Naive thymus-derived CD8-positive, alpha-beta T cell (primary cell): ENCODE data around the gene SLC18A2. TPM values are rescaled to one million over a fixed set of nuclear protein-coding genes. Genes with fewer than 3 reads are reported as not detected.

Experiments
- ATAC-seq, 2 donors: fragments of 150-1000 bp; cut with Tn5 transposase in 1 of 2; sonication (Bioruptor Pico), chemical (Tn5 transposase) in 1 of 2; 1 replicate in 1 of 2; 2 replicates in 1 of 2; pipeline ENCODE4 v1.10.0; 2021; ENCODE audit warnings: mild to moderate bottlenecking in 2 of 2, moderate library complexity in 2 of 2
- POLR2A ChIA-PET: fragments of 350-600 bp; sonication (Branson Sonifier 250); formaldehyde crosslinking; loops from one replicate; lab custom pipeline; 2021; ENCODE audit warnings: antibody characterized with exemption; lab: Charles Lee
- DNase-seq, 10 donors: peaks; one replicate each; pipeline versions ENCODE4 v3.0.0 to v3.0.0-alpha.2; 2020 to 2022
- H3K27ac Mint-ChIP-seq, 10 donors: one replicate each; pipeline ENCODE4 v1.8.0; 2020 to 2022; ENCODE audit warnings: mild to moderate bottlenecking in 10 of 10, mixed read lengths in 10 of 10, moderate library complexity in 4 of 10, inconsistent platforms in 1 of 10
- H3K27me3 Mint-ChIP-seq, 5 donors: one replicate each; pipeline ENCODE4 v1.8.0; 2021 to 2022; ENCODE audit warnings: mixed read lengths in 5 of 5
- H3K36me3 Mint-ChIP-seq, 3 donors: one replicate each; pipeline ENCODE4 v1.8.0; 2020 to 2022; ENCODE audit warnings: mixed read lengths in 3 of 3, mild to moderate bottlenecking in 2 of 3, inconsistent platforms in 1 of 3
- H3K4me1 Mint-ChIP-seq, 4 donors: one replicate each; pipeline ENCODE4 v1.8.0; 2021 to 2022; ENCODE audit warnings: mixed read lengths in 4 of 4
- H3K4me3 Mint-ChIP-seq, 10 donors: one replicate each; pipeline ENCODE4 v1.8.0; 2020 to 2022; ENCODE audit warnings: mild to moderate bottlenecking in 10 of 10, mixed read lengths in 10 of 10, moderate library complexity in 6 of 10, inconsistent platforms in 1 of 10
- H3K9me3 Mint-ChIP-seq, 9 donors: one replicate each; pipeline ENCODE4 v1.8.0; 2020 to 2022; ENCODE audit warnings: mixed read lengths in 9 of 9, mild to moderate bottlenecking in 3 of 9, inconsistent platforms in 1 of 9, moderate library complexity in 1 of 9
- polyA plus RNA-seq, 3 donors: library from polyadenylated mRNA; unstranded; fragments of 300-500 nt; fragmentation: Illumina TruSeq; gene quantifications; one replicate each; pipeline ENCODE4 v1.2.3, GENCODE V29; 2021
- total RNA-seq, 8 experiments: library from RNA in 2 of 8; stranded (reverse) in 2 of 8; gene quantifications; one replicate each; pipeline ENCODE4 v1.2.3 and lab custom pipeline; 2021 to 2026

Gene SLC18A2
- total and polyA plus RNA-seq, 5 experiments from 2014 or later, result 0.29 to 16.7 (median 1.5) TPM; not detected in 2

DNA sequence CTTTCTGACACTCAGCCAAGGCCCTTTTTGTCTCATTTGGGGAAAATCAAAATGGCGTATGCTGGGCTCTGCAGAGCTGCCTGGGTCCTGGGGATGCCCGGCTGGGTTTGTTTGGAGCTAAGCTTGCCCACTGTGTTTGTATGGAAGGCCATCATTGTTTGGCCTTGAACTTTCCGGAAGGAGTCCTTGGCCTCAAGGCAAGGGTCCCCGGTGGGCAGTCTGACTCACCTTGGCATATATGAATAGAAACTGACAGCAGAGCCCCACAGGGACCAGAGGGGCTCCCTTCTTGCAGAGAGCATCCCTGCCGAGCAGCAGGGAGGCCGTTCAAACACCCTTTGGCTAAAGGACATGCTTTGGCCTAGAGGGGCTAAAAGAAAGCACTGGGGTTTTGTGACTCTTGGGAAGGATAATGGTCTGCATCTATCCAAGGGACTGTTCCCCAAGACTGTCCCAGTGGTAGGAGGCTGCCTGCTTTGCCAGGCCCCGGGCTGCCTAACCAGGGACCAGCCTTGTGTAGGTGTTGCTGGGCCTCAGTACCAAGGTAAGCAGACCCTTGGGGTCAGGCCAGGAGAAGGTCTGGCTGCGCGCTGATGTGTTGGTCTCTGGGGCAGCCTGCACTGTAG, 15.0 kb downstream of the SLC18A2 start:
- no peak for DNase-seq
- ATAC-seq, result no peak
- H3K27me3 Mint-ChIP-seq, result peaks cover 2 to 29% (median 15%) of the 10 kb centered on the region in 5 donors
- no peak overlapping the region for H3K4me3 Mint-ChIP-seq
- H3K36me3 Mint-ChIP-seq, result peaks cover 0 to 3% (median 0%) of the 10 kb centered on the region in 3 donors
- H3K4me1 Mint-ChIP-seq, result peaks cover 3 to 16% (median 13%) of the 10 kb centered on the region in 4 donors
- H3K9me3 Mint-ChIP-seq, result peaks cover 0 to 1% (median 0%) of the 10 kb centered on the region in 9 donors
- H3K27ac Mint-ChIP-seq, result no peak overlapping the region
- POLR2A ChIA-PET, result no interaction called here

DNA sequence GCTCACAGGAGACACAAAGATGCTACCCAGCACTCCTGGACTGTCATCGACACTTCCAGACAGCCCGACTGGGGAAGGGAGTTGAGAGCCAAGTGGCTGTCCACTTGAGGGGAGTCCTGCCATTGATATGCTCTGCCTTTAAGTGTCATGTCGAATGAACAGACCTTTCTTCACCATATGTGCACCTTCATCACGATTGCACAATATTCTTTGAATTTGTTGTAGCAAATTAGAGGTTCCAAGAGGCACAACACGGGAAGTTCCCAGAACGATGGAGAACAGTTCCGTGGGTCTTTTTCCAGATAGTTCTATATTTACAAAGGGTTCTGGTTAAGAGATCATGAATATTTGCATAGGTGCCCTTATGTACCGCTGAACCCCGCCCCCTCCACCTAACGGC, 16.0 kb downstream of the SLC18A2 start:
- Mint-ChIP-seq H3K27ac (no peak overlapping the region), H3K4me3 (no peak overlapping the region), H3K9me3 (peaks cover 0 to 2% (median 0%) of the 10 kb centered on the region in 9 donors), H3K4me1 (peaks cover 3 to 16% (median 13%) of the 10 kb centered on the region in 4 donors), H3K27me3 (peaks cover 0 to 38% (median 18%) of the 10 kb centered on the region in 5 donors), H3K36me3 (peaks cover 0 to 3% (median 0%) of the 10 kb centered on the region in 3 donors)
- ATAC-seq (no peak), DNase-seq (no peak)
- POLR2A ChIA-PET, result no interaction called here

DNA sequence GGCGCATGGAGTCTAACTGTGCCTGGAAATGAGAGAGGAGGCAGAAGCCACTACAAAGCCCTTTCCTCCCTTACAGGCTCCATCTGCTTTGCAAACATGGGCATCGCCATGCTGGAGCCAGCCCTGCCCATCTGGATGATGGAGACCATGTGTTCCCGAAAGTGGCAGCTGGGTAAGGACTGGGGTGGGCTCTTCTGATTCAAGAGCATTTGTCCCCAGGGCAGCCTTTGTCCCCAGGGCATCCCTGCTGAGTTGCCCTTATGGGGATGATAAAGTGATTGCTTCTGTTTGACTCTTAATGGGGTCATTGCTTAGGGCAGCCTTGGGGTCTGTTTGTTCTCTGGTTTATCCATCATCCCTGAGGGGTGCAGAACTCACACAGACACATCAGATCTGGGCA, 16.8 kb downstream of the SLC18A2 start:
- Mint-ChIP-seq H3K36me3 (peaks cover 0 to 3% (median 0%) of the 10 kb centered on the region in 3 donors), H3K27me3 (peaks cover 2 to 40% (median 18%) of the 10 kb centered on the region in 5 donors), H3K4me3 (no peak overlapping the region), H3K9me3 (peaks cover 0 to 2% (median 0%) of the 10 kb centered on the region in 9 donors), H3K4me1 (peaks cover 3 to 16% (median 13%) of the 10 kb centered on the region in 4 donors), H3K27ac (peak overlapping the region in 1 of 10 donors; percentile 49)
- POLR2A ChIA-PET, result no interaction called here
- DNase-seq (no peak), ATAC-seq (no peak)

DNA sequence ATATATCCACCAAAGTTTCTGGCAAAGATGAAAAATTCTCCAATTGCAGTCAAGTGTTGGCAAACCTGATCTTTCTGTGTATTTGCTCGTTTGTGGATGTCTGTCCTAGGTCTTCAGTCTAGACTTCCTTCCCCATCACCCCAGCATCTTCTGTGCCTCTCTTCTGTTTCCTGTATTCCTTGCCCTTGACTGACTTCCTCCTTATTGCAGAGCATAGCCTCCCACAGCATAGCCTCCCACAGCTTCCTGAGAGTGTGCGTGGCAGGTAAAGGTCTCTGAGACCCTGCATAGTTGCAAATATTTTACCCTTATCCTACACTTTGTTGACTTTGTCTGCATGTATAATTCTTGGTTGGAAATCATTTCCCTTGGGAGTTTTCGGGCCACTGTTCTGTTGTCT, 18.4 kb downstream of the SLC18A2 start:
- no peak overlapping the region for H3K4me3 Mint-ChIP-seq

DNA sequence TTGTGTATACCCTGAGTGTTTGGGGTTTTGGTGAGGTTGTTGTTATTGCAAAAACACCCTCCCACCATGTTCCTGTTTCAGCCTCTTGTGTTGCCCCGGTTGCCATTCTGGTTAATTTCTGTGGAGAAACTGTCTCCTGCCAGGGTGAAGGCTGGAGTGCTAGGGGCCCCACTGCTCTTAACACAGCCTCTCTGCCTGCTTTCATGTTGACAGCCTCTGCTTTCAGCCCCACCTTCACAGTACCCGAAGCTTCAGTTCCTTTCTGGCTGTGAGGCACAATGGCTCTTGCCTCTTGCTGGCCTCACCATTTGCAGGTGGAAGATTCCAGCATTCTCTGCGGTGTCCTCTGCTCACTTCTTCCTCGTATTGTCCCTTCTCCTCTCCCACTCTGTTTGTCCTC, 19.2 kb downstream of the SLC18A2 start:
- Mint-ChIP-seq H3K27me3 (peaks cover 2 to 40% (median 18%) of the 10 kb centered on the region in 5 donors), H3K36me3 (no peaks in the 10 kb centered on the region), H3K9me3 (peaks cover 0 to 2% (median 0%) of the 10 kb centered on the region in 9 donors), H3K4me3 (peak overlapping the region in 2 of 10 donors; percentile 8 to 51), H3K4me1 (peaks cover 3 to 16% (median 13%) of the 10 kb centered on the region in 4 donors), H3K27ac (peak overlapping the region in 3 of 10 donors; percentile 33 to 83 (median 48))
- ATAC-seq, result no peak
- POLR2A ChIA-PET, result no interaction called here
- peak in 1 of 10 donors; percentile 40 for DNase-seq

More for the DNA sequence above, 18.4 kb downstream of the SLC18A2 start:
- POLR2A ChIA-PET, result no interaction called here
- peaks cover 2 to 40% (median 20%) of the 10 kb centered on the region in 5 donors for H3K27me3 Mint-ChIP-seq
- peak overlapping the region in 2 of 10 donors; percentile 25 to 83 for H3K27ac Mint-ChIP-seq
- no peak for DNase-seq
- H3K36me3 Mint-ChIP-seq, result peaks cover 0 to 3% (median 0%) of the 10 kb centered on the region in 3 donors
- peaks cover 0 to 2% (median 0%) of the 10 kb centered on the region in 9 donors for H3K9me3 Mint-ChIP-seq
- H3K4me1 Mint-ChIP-seq, result peaks cover 3 to 16% (median 13%) of the 10 kb centered on the region in 4 donors
- no peak for ATAC-seq

DNA sequence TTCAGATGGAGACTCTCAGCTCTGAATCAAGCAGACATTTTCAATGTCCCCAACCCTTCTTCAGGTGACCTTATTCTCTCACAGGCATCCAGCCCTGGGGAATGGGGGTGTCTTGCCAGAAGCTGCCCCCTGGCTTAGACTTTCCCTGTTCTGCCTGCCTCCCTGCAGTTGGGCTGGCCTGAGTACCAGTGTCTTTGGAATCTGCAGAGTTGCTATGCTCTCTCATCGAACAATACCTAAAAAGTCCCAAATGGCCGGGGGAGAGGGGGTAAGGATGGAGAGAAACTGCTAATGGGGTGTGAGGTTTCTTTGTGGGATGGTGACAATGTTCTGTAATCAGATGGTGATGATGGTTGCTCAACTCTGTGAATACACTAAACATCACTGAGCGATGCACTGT, 20.6 kb downstream of the SLC18A2 start:
- no peak for DNase-seq
- Mint-ChIP-seq H3K4me3 (no peak overlapping the region), H3K4me1 (peaks cover 3 to 16% (median 13%) of the 10 kb centered on the region in 4 donors), H3K36me3 (no peaks in the 10 kb centered on the region), H3K27ac (peak overlapping the region in 1 of 10 donors; percentile 61), H3K9me3 (peaks cover 0 to 2% (median 0%) of the 10 kb centered on the region in 9 donors), H3K27me3 (peaks cover 2 to 40% (median 18%) of the 10 kb centered on the region in 5 donors)
- ATAC-seq, result no peak
- POLR2A ChIA-PET, result no interaction called here

DNA sequence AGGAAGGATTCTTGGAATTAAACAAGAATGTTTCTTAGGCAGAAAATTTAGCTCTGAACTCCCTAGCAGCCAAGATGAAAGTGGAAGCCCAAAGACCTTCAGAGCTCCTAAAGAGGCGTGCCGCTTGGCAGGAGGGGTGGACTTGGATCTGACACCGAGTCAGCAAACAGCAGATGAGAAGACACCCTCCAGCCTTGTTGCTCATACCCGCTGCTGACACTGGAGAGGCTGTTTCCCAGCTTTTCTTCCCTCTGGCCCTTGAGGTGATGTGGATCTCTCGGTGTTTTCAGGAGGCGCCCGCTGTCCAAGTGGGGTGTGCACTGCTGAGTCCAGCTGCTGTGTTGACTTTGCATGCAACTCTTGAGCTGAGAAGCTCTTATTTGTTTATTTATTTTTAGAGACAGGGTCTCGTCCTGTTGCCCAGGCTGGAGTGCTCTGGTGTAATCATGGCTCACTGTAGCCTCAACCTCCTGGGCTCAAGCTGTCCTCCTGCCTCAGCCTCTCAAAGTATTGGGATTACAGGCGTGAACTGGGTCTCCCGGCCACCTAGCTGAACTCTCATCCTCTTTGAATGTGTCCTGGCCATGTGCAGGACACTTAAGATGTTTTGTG, 21.5 kb downstream of the SLC18A2 start:
- H3K27me3 Mint-ChIP-seq, result peaks cover 2 to 40% (median 18%) of the 10 kb centered on the region in 5 donors
- H3K4me1 Mint-ChIP-seq, result peaks cover 3 to 16% (median 13%) of the 10 kb centered on the region in 4 donors
- peaks cover 0 to 2% (median 0%) of the 10 kb centered on the region in 9 donors for H3K9me3 Mint-ChIP-seq
- H3K27ac Mint-ChIP-seq, result peak overlapping the region in 2 of 10 donors; percentile 10 to 88
- H3K36me3 Mint-ChIP-seq, result no peaks in the 10 kb centered on the region
- DNase-seq, result no peak
- no peak overlapping the region for H3K4me3 Mint-ChIP-seq
- POLR2A ChIA-PET, result no interaction called here
- ATAC-seq, result no peak

DNA sequence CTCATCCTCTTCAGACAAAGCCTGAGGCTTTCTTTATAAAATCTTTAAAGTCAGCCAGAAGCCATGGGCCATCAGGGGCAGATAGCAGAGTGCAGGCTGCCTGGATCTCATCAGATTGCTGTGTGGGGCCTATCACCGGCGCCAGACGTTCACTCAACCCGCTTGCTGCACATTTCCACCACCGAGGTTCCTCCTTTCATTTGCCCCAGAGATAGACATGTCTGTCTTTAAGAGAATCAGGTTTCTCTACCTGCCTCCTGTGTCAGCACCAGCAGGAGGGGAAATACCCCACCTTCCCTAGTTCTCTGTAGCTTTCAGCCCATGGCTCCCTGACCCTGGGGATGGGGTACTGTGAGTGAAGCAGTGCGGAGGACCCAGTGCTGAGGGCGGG, 22.0 kb downstream of the SLC18A2 start:
- peak overlapping the region in 1 of 10 donors; percentile 24 for H3K27ac Mint-ChIP-seq
- DNase-seq (no peak), ATAC-seq (no peak)
- H3K4me3 Mint-ChIP-seq, result no peak overlapping the region
- H3K27me3 Mint-ChIP-seq, result peaks cover 2 to 40% (median 18%) of the 10 kb centered on the region in 5 donors
- peaks cover 3 to 16% (median 13%) of the 10 kb centered on the region in 4 donors for H3K4me1 Mint-ChIP-seq
- POLR2A ChIA-PET, result no interaction called here
- H3K9me3 Mint-ChIP-seq, result peaks cover 0 to 2% (median 0%) of the 10 kb centered on the region in 9 donors
- H3K36me3 Mint-ChIP-seq, result no peaks in the 10 kb centered on the region

DNA sequence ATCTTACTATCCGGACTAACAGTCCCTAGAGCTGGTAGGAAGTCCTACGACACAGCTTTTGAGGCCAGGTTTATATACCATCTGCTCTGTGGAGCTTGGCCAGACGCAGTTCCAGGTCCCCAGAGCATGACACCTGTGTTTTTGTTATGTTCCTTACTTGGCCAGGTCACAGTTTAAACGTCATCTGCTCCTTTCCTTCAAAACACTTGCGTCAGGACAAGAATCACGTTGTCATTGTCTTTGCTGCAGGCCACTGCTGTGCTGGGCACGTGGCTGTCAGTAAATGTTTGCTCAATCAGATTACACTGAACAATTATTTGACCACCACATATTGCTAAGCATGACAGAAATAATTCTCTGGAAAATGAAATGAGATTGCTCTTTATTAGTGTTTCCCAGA, 23.9 kb downstream of the SLC18A2 start:
- POLR2A ChIA-PET, result no interaction called here
- H3K27ac Mint-ChIP-seq, result no peak overlapping the region
- no peak for DNase-seq

DNA sequence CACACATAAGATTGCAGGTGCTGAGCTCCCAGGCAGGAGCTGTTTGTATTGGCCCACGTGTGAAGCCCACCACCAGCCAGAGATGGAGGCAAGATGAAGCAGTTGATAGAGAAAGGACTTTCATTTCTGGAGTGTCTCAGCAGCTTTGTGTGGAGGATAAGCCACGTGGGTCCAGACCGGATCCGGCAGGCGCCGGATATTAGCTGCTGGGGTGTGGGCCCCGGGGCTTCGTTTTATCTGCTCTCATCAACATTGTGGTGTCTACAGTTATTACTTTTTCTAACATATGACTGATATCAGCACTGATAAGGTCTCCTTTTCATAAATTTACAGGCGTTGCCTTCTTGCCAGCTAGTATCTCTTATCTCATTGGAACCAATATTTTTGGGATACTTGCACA, 25.5 kb downstream of the SLC18A2 start:
- H3K9me3 Mint-ChIP-seq, result peaks cover 0 to 3% (median 0%) of the 10 kb centered on the region in 9 donors
- H3K27me3 Mint-ChIP-seq, result peaks cover 2 to 7% (median 5%) of the 10 kb centered on the region in 5 donors
- no peak overlapping the region for H3K4me3 Mint-ChIP-seq
- H3K36me3 Mint-ChIP-seq, result no peaks in the 10 kb centered on the region
- POLR2A ChIA-PET, result interaction anchor here (0.7 kb wide), 1 partner anchor 77 kb away, joined by 3 read pairs; no protein-coding TSS in a partner anchor
- no peak for ATAC-seq
- no peaks in the 10 kb centered on the region for H3K4me1 Mint-ChIP-seq
- DNase-seq, result no peak
- H3K27ac Mint-ChIP-seq, result no peak overlapping the region

More for the DNA sequence above, 23.9 kb downstream of the SLC18A2 start:
- peaks cover 3 to 6% (median 5%) of the 10 kb centered on the region in 4 donors for H3K4me1 Mint-ChIP-seq
- H3K27me3 Mint-ChIP-seq, result peaks cover 2 to 23% (median 9%) of the 10 kb centered on the region in 5 donors
- H3K36me3 Mint-ChIP-seq, result no peaks in the 10 kb centered on the region
- H3K4me3 Mint-ChIP-seq, result no peak overlapping the region
- peaks cover 0 to 3% (median 0%) of the 10 kb centered on the region in 9 donors for H3K9me3 Mint-ChIP-seq
- no peak for ATAC-seq

DNA sequence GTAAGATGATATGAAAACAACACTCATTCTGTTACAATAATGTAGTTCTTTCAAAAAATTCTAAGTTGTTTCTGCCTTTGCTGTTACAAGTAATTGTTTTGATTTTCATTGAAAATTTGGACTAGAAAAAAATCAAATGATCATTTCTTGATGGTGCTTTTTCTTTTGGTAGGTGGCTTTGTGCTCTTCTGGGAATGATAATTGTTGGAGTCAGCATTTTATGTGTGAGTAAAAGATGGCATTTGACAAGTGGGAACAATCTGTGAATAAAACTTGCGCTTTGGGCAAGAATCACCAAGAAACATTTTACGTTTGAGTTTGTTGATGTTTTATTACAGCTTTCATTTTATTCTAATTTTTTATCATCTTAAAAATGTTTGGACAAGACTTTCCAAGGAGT, 25.9 kb downstream of the SLC18A2 start:
- DNase-seq (no peak), ATAC-seq (no peak)
- H3K36me3 Mint-ChIP-seq, result no peaks in the 10 kb centered on the region
- H3K9me3 Mint-ChIP-seq, result peaks cover 0 to 3% (median 0%) of the 10 kb centered on the region in 9 donors
- peaks cover 0 to 3% (median 2%) of the 10 kb centered on the region in 5 donors for H3K27me3 Mint-ChIP-seq
- POLR2A ChIA-PET, result no interaction called here
- H3K27ac Mint-ChIP-seq, result no peak overlapping the region
- H3K4me1 Mint-ChIP-seq, result no peaks in the 10 kb centered on the region
- H3K4me3 Mint-ChIP-seq, result no peak overlapping the region

DNA sequence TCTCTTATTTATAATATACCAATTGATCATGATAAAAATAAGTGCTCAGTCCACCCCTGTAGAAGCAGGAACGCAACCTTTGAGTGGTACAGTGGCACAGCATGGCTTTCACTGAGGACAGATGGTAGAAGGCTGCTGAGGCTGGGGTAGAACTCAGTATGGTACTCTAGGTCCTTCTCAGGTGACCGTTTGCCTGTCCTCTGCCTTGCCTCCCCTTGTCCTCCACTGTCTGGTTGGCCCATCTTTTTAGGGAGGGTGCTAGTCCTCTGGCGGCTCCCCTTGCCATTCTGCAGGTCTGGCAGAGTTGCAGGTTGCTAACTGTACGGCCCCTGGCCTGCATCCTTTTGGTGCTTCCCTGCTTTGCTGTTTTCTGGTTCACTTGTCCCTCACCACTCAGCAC, 27.3 kb downstream of the SLC18A2 start:
- Mint-ChIP-seq H3K4me1 (peaks cover 0 to 2% (median 0%) of the 10 kb centered on the region in 4 donors), H3K27me3 (peaks cover 0 to 3% (median 0%) of the 10 kb centered on the region in 5 donors)
- POLR2A ChIA-PET, result no interaction called here

DNA sequence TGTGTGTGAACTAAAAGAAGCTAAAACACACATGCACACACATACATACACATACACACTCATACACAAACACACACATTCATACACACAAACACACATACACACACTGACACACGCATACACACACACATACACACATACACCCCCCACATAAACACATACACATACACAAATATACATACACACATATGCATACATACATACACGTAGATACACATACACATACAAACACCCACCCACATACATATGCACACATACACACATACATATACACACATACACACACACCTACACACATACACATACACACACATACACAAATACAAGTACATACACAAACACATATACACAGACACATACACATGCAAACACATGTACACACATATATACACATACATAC, 28.0 kb downstream of the SLC18A2 start:
- DNase-seq, result no peak
- H3K27ac Mint-ChIP-seq, result peak overlapping the region in 2 of 10 donors; percentile 0 to 10
- ATAC-seq, result no peak
- no peaks in the 10 kb centered on the region for H3K27me3 Mint-ChIP-seq
- peaks cover 0 to 3% (median 0%) of the 10 kb centered on the region in 9 donors for H3K9me3 Mint-ChIP-seq
- H3K36me3 Mint-ChIP-seq, result no peaks in the 10 kb centered on the region
- POLR2A ChIA-PET, result no interaction called here
- H3K4me1 Mint-ChIP-seq, result peaks cover 0 to 2% (median 0%) of the 10 kb centered on the region in 4 donors
- H3K4me3 Mint-ChIP-seq, result no peak overlapping the region

More for the DNA sequence above, 27.3 kb downstream of the SLC18A2 start:
- no peak for ATAC-seq
- Mint-ChIP-seq H3K4me3 (no peak overlapping the region), H3K27ac (no peak overlapping the region), H3K9me3 (peaks cover 0 to 3% (median 0%) of the 10 kb centered on the region in 9 donors), H3K36me3 (no peaks in the 10 kb centered on the region)
- no peak for DNase-seq
